H9 (cell line): Measurements from ENCODE around the gene CNMD. TPM values are rescaled to one million over a fixed set of nuclear protein-coding genes. Genes with fewer than 3 reads are reported as not detected.
A peak's percentile ranks its signal among the peaks of the same experiment; 100 is the strongest.

Source experiments
- DNase-seq: peaks from one replicate; pipeline ENCODE4 v3.0.0-alpha.2; 2017
- H2AFZ ChIP-seq: one replicate; pipeline ENCODE4 v1.6.1; 2013; ENCODE audit warnings: mild to moderate bottlenecking, low read length, control low read depth, moderate library complexity
- H2AK5ac ChIP-seq: 2 replicates; pipeline ENCODE4 v1.6.1; 2013; ENCODE audit warnings: low read length, control low read depth, mixed read lengths; ENCODE audit not compliant: insufficient read length
- H2BK120ac ChIP-seq: one replicate; pipeline ENCODE4 v1.6.1; 2013; ENCODE audit warnings: low read depth, mild to moderate bottlenecking, low read length, control low read depth, inconsistent platforms; ENCODE audit not compliant: poor library complexity, severe bottlenecking
- H2BK12ac ChIP-seq: 2 replicates; pipeline ENCODE4 v1.6.1; 2013; ENCODE audit warnings: low read length, control low read depth, mixed read lengths, low read depth; ENCODE audit not compliant: insufficient read length
- H2BK15ac ChIP-seq: 2 replicates; pipeline ENCODE4 v1.6.1; 2013; ENCODE audit warnings: low read depth, low read length, control low read depth
- H2BK20ac ChIP-seq: one replicate; pipeline ENCODE4 v1.6.1; 2013; ENCODE audit warnings: low read depth, mild to moderate bottlenecking, low read length, control low read depth, inconsistent platforms; ENCODE audit not compliant: poor library complexity, severe bottlenecking
- H2BK5ac ChIP-seq: 2 replicates; pipeline ENCODE4 v1.6.1; 2013; ENCODE audit warnings: low read length, control low read depth, mixed read lengths; ENCODE audit not compliant: insufficient read length
- H3K14ac ChIP-seq: 2 replicates; pipeline ENCODE4 v1.6.1; 2013; ENCODE audit warnings: low read length, control low read depth; ENCODE audit not compliant: insufficient read depth
- H3K18ac ChIP-seq: 2 replicates; pipeline ENCODE4 v1.6.1; 2013; ENCODE audit warnings: low read depth, mild to moderate bottlenecking, mixed read lengths, low read length, control low read depth; ENCODE audit not compliant: insufficient read length
- H3K23ac ChIP-seq: 2 replicates; pipeline ENCODE4 v1.6.1; 2013; ENCODE audit warnings: low read length, control low read depth, mixed read lengths, low read depth; ENCODE audit not compliant: insufficient read length
- H3K23me2 ChIP-seq: 2 replicates; pipeline ENCODE4 v1.6.1; 2013; ENCODE audit warnings: low read depth, mild to moderate bottlenecking, mixed read lengths, low read length, control low read depth; ENCODE audit not compliant: insufficient read length, poor library complexity, severe bottlenecking
- H3K27ac ChIP-seq: 2 replicates; pipeline ENCODE4 v1.5.1; 2013; ENCODE audit warnings: low read length, control low read depth, mixed read lengths, low read depth; ENCODE audit not compliant: insufficient read length
- H3K27me3 ChIP-seq: 2 replicates; pipeline ENCODE4 v1.6.1; 2013; ENCODE audit warnings: low read length, control low read depth, inconsistent platforms; ENCODE audit not compliant: insufficient read depth
- H3K4ac ChIP-seq: 2 replicates; pipeline ENCODE4 v1.6.1; 2013; ENCODE audit warnings: low read depth, mild to moderate bottlenecking, control low read depth, inconsistent platforms, low read length, moderate library complexity
- H3K4me1 ChIP-seq: 2 replicates; pipeline ENCODE4 v1.6.1; 2013; ENCODE audit warnings: low read length, control low read depth, inconsistent platforms; ENCODE audit not compliant: insufficient read depth
- H3K4me2 ChIP-seq: 2 replicates; pipeline ENCODE4 v1.6.1; 2013; ENCODE audit warnings: low read length, control low read depth, mixed read lengths; ENCODE audit not compliant: insufficient read length, insufficient read depth
- H3K56ac ChIP-seq: 2 replicates; pipeline ENCODE4 v1.6.1; 2013; ENCODE audit warnings: low read depth, mild to moderate bottlenecking, mixed read lengths, low read length, control low read depth; ENCODE audit not compliant: insufficient read length
- H3K79me1 ChIP-seq: 2 replicates; pipeline ENCODE4 v1.6.1; 2013; ENCODE audit warnings: low read depth, mild to moderate bottlenecking, moderate library complexity, low read length, control low read depth, inconsistent platforms; ENCODE audit not compliant: insufficient read depth, poor library complexity, severe bottlenecking
- H3K79me2 ChIP-seq: 2 replicates; pipeline ENCODE4 v1.6.1; 2013; ENCODE audit warnings: low read length, control low read depth, inconsistent platforms; ENCODE audit not compliant: insufficient read depth
- H3K9ac ChIP-seq: 2 replicates; pipeline ENCODE4 v1.6.1; 2013; ENCODE audit warnings: low read length, control low read depth, mixed read lengths; ENCODE audit not compliant: insufficient read length; ENCODE audit errors: extremely low read depth
- H3K9me3 ChIP-seq: one replicate; pipeline ENCODE4 v1.6.1; 2013; ENCODE audit warnings: low read depth, low read length, inconsistent platforms; ENCODE audit not compliant: control insufficient read depth
- H3T11ph ChIP-seq: one replicate; pipeline ENCODE4 v1.6.1; 2013; ENCODE audit warnings: mild to moderate bottlenecking, low read length, control low read depth, inconsistent platforms
- H4K20me1 ChIP-seq: one replicate; pipeline ENCODE4 v1.6.1; 2013; ENCODE audit not compliant: control insufficient read depth, insufficient read length, insufficient read depth
- H4K5ac ChIP-seq: 2 replicates; pipeline ENCODE4 v1.6.1; 2013; ENCODE audit warnings: low read depth, mild to moderate bottlenecking, mixed read lengths, low read length, control low read depth; ENCODE audit not compliant: insufficient read length
- H4K8ac ChIP-seq: replicated peaks from 2 replicates; pipeline ENCODE4 v1.6.1; 2013; ENCODE audit warnings: low read length, control low read depth, mixed read lengths, low read depth; ENCODE audit not compliant: insufficient read length
- H4K91ac ChIP-seq: 2 replicates; pipeline ENCODE4 v1.6.1; 2013; ENCODE audit warnings: low read depth, mild to moderate bottlenecking, moderate library complexity, mixed read lengths, low read length, control low read depth; ENCODE audit not compliant: insufficient read length
- H3K27ac Mint-ChIP-seq, 3 experiments: 2 replicates in 2 of 3; 3 replicates in 1 of 3; pipeline ENCODE4 v1.8.0; 2020 to 2021; ENCODE audit warnings: mixed read lengths in 3 of 3, mild to moderate bottlenecking in 1 of 3, moderate library complexity in 1 of 3
- H3K27me3 Mint-ChIP-seq: 2 replicates; pipeline ENCODE4 v1.8.0; 2021; ENCODE audit warnings: low read depth, mild to moderate bottlenecking, moderate library complexity, mixed read lengths
- H3K36me3 Mint-ChIP-seq, 3 experiments: 2 replicates in 2 of 3; 3 replicates in 1 of 3; pipeline ENCODE4 v1.8.0; 2020 to 2021; ENCODE audit warnings: low read depth in 3 of 3, mixed read lengths in 3 of 3; ENCODE audit not compliant: insufficient read depth in 1 of 3
- H3K4me1 Mint-ChIP-seq, 2 experiments: 2 replicates each; pipeline ENCODE4 v1.8.0; 2020; ENCODE audit warnings: mixed read lengths in 2 of 2
- H3K4me3 Mint-ChIP-seq, 2 experiments: 2 replicates in 1 of 2; 3 replicates in 1 of 2; pipeline ENCODE4 v1.8.0; 2020 to 2021; ENCODE audit warnings: mild to moderate bottlenecking in 2 of 2, mixed read lengths in 2 of 2, moderate library complexity in 1 of 2
- H3K9me3 Mint-ChIP-seq, 2 experiments: 2 replicates in 1 of 2; 3 replicates in 1 of 2; pipeline ENCODE4 v1.8.0; 2020; ENCODE audit warnings: mild to moderate bottlenecking in 2 of 2, mixed read lengths in 2 of 2, moderate library complexity in 1 of 2
- WGBS: extraction: QIAGEN DNeasy Blood & Tissue Kit; methylation state at CpG from one replicate; pipeline ENCODE4 v1.1.7; 2013; ENCODE audit warnings: missing lambda C conversion rate, low lambda C conversion rate, mixed read lengths; ENCODE audit not compliant: insufficient read length; ENCODE audit errors: extremely low coverage; 5-methylcytosine and 5-hydroxymethylcytosine counted together
- total RNA-seq: library from RNA; stranded (reverse); gene quantifications from 2 replicates; pipeline ENCODE4 v1.2.1, GENCODE V29; 2021
- TF ChIP-seq, protein P1 (sequence below): fragments of 200-600 bp; sonication (generic); conservative IDR thresholded peaks from 3 replicates; pipeline ENCODE4 v1.8.0; 2021; ENCODE audit warnings: antibody characterized with exemption, mild to moderate bottlenecking

CNMD gene
- total RNA-seq, 1 experiment from 2014 or later = 96.0 TPM

GRCh38 chr13:52734075-52734623, 5.5 kb downstream of the CNMD start:
- H4K8ac ChIP-seq = no peak overlapping the region
- H3K36me3 Mint-ChIP-seq = peaks cover 15 to 52% (median 39%) of the 10 kb centered on the region in 3 experiments
- H3K27me3 Mint-ChIP-seq = no peaks in the 10 kb centered on the region
- no peak overlapping the region for H4K5ac ChIP-seq
- H4K20me1 ChIP-seq = no peaks in the 10 kb centered on the region
- peaks cover 7% of the 10 kb centered on the region for H3K23me2 ChIP-seq
- H3K18ac ChIP-seq = no peak overlapping the region
- TF ChIP-seq, protein P1, sequence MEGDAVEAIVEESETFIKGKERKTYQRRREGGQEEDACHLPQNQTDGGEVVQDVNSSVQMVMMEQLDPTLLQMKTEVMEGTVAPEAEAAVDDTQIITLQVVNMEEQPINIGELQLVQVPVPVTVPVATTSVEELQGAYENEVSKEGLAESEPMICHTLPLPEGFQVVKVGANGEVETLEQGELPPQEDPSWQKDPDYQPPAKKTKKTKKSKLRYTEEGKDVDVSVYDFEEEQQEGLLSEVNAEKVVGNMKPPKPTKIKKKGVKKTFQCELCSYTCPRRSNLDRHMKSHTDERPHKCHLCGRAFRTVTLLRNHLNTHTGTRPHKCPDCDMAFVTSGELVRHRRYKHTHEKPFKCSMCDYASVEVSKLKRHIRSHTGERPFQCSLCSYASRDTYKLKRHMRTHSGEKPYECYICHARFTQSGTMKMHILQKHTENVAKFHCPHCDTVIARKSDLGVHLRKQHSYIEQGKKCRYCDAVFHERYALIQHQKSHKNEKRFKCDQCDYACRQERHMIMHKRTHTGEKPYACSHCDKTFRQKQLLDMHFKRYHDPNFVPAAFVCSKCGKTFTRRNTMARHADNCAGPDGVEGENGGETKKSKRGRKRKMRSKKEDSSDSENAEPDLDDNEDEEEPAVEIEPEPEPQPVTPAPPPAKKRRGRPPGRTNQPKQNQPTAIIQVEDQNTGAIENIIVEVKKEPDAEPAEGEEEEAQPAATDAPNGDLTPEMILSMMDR = no peak
- no peak overlapping the region for H2BK15ac ChIP-seq
- H3K9me3 ChIP-seq = no peaks in the 10 kb centered on the region
- no peak overlapping the region for H2BK20ac ChIP-seq
- H3K4me3 Mint-ChIP-seq = no peak overlapping the region
- WGBS = no CpG with 5 or more reads among the region's 4 CpGs
- no peak overlapping the region for H3K4ac ChIP-seq
- H3K9ac ChIP-seq = no peak overlapping the region
- H2BK5ac ChIP-seq = no peak overlapping the region
- H3K56ac ChIP-seq = no peak overlapping the region
- H3K23ac ChIP-seq = no peak overlapping the region
- peaks cover 2% of the 10 kb centered on the region; the same call in 1 of the 2 replicates for H3K4me1 ChIP-seq
- no peak overlapping the region for H3T11ph ChIP-seq
- H3K27ac ChIP-seq = no peak overlapping the region
- H3K79me2 ChIP-seq = no peaks in the 10 kb centered on the region
- no peak overlapping the region for H2BK12ac ChIP-seq
- no peak overlapping the region for H3K14ac ChIP-seq
- H3K79me1 ChIP-seq = no peaks in the 10 kb centered on the region
- H3K4me2 ChIP-seq = no peak overlapping the region
- no peak for DNase-seq
- H3K27me3 ChIP-seq = no peaks in the 10 kb centered on the region
- H2BK120ac ChIP-seq = no peak overlapping the region
- H2AFZ ChIP-seq = no peak overlapping the region
- peaks cover 32 to 37% of the 10 kb centered on the region in 2 experiments for H3K4me1 Mint-ChIP-seq
- no peaks in the 10 kb centered on the region; a peak in 1 of 5 replicates for H3K9me3 Mint-ChIP-seq
- peak overlapping the region in 1 of 3 experiments; percentile 14; a peak in 1 of 7 replicates for H3K27ac Mint-ChIP-seq
- no peak overlapping the region for H4K91ac ChIP-seq
- H2AK5ac ChIP-seq = no peak overlapping the region
